ENCODE results near the gene POFUT2.

GRCh38 chr21:45299026-45299863, 11.6 kb upstream of the POFUT2 start:
- TF ChIP-seq EP300 (conservative IDR thresholded peaks at IDR 0.05; ENCODE audit: poor library complexity, severe bottlenecking): no peak
- TF ChIP-seq, protein P1, sequence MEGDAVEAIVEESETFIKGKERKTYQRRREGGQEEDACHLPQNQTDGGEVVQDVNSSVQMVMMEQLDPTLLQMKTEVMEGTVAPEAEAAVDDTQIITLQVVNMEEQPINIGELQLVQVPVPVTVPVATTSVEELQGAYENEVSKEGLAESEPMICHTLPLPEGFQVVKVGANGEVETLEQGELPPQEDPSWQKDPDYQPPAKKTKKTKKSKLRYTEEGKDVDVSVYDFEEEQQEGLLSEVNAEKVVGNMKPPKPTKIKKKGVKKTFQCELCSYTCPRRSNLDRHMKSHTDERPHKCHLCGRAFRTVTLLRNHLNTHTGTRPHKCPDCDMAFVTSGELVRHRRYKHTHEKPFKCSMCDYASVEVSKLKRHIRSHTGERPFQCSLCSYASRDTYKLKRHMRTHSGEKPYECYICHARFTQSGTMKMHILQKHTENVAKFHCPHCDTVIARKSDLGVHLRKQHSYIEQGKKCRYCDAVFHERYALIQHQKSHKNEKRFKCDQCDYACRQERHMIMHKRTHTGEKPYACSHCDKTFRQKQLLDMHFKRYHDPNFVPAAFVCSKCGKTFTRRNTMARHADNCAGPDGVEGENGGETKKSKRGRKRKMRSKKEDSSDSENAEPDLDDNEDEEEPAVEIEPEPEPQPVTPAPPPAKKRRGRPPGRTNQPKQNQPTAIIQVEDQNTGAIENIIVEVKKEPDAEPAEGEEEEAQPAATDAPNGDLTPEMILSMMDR (IDR thresholded peaks at IDR 0.05; ENCODE audit: poor library complexity, severe bottlenecking): no peak
- no peak for TF ChIP-seq RAD21 (conservative IDR thresholded peaks at IDR 0.05)
